ENCODE measurements around the gene HTT. TPM values are rescaled to one million over a fixed set of nuclear protein-coding genes. Genes with fewer than 3 reads are reported as not detected.

The HTT gene
- polyA plus RNA-seq, 2 of the 4 experiments (the other 2 are of a cell fraction) = 14.5 to 16.9 TPM

DNA sequence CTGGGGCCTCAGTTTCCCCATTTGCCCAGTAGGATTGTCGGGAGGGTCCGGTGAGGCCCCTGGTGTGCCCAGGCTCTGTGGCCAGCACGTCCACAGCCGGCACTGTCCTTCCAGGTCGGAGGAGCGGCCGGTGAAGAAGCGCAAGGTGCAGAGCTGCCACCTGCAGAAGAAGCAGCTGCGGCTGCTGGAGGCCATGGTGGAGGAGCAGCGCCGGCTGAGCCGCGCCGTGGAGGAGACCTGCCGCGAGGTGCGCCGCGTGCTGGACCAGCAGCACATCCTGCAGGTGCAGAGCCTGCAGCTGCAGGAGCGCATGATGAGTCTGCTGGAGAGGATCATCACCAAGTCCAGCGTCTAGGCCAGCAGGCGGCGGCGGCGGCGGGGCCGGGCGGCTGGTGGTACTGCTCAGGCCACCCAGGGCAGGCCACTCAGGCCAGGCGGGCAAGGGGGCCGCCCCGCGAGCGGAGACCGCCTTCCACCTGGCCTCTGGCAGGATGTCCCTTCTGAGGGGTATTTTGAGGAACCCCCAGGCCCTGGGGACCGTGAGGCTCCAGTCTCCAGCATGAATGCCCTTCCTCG lies 181.2 kb downstream of the HTT start (continued):
- TF ChIP-seq BCL3 (IDR thresholded peaks at IDR 0.05) = no peak
- no peak for TF ChIP-seq MYC (IDR thresholded peaks at IDR 0.05; ENCODE audit: borderline replicate concordance, low read length)

DNA sequence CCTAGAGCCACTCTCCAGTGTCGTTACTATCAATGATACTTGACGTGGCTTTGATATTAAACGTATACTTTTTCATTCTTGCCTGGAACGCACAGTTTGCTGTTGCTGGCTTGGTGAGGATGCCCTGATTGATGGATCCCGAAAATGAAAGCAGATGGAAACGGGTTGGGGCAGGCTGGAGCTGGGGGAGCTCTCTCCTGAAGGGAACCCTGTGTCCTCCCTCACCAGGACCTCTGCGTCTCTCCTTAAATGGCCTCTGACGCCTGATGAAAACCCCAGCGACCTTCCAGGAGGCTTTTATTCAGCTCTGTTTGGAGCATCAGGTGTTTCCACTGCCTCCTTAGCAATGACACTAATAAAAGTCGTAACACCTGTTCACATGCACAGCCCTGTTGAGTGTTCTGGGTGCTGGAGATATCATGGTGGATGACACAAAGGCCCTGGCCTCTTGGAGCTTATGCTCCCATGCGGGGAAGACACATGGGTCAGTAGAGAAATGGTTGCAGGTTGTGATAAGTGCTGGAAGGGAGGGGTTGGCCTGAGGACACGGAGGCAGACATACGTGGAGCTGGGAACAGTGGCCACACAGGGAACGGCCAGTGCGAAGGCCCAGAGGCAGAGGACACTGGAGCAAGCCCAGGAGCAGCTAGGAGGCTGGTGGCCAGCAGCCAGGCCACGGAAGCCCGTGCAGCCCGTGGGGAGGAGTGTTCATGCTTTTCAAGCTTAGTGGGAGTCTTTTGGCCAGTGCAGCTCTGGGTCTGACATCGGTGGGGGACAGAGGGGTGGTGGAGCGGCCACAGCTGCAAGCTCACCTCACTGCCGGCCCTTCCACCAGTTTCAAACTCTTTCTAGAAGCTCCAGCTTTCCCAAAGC lies 182.0 kb downstream of the HTT start:
- FAIRE-seq (no peak), ATAC-seq (no peak), DNase-seq (ENCODE audit: low read depth in 1 of 2, low spot score in 1 of 2) (no peak)
- Histone ChIP-seq H3K4me1 (no peaks in the 10 kb centered on the region), H3K27ac (no peak overlapping the region), H3K4me2 (no peak overlapping the region), H3K4me3 (no peak overlapping the region), H3K9me3 (no peaks in the 10 kb centered on the region)
- WGBS (ENCODE audit: missing lambda C conversion rate) = 85% methylated on average over 17 of the region's 21 CpGs
- POLR2A ChIA-PET = no interaction called here
- CTCF ChIA-PET = interaction anchor here (1.8 kb wide), 1 partner anchor 14 kb away, joined by 5 read pairs; no protein-coding TSS in a partner anchor
- TF ChIP-seq RARB (CRISPR knock-in tag; IDR thresholded peaks at IDR 0.05) = no peak
- no peak for TF ChIP-seq TFCP2L1 (CRISPR knock-in tag; IDR thresholded peaks at IDR 0.05)
- TF ChIP-seq MAZ (IDR thresholded peaks at IDR 0.05; ENCODE audit: borderline replicate concordance, low read depth, low read length) = no peak
- TF ChIP-seq RFX5 (IDR thresholded peaks at IDR 0.05) = no peak
- no peak for TF ChIP-seq ESRRA (IDR thresholded peaks at IDR 0.05; ENCODE audit: borderline replicate concordance, low read length)

- 86% methylated on average over 9 of the region's 9 CpGs for WGBS (ENCODE audit: missing lambda C conversion rate)
- Histone ChIP-seq H3K4me1 (no peaks in the 10 kb centered on the region), H3K4me3 (no peak overlapping the region), H3K4me2 (no peak overlapping the region), H3K9me3 (no peaks in the 10 kb centered on the region), H3K27ac (no peak overlapping the region)
- no peak for FAIRE-seq
- POLR2A ChIA-PET = no interaction called here
- CTCF ChIA-PET = interaction anchor here (1.8 kb wide), 1 partner anchor 13 kb away, joined by 5 read pairs; no protein-coding TSS in a partner anchor
- no peak for ATAC-seq
- DNase-seq (ENCODE audit: low read depth in 1 of 2, low spot score in 1 of 2) = no peak
- TF ChIP-seq HES2 (IDR thresholded peaks at IDR 0.05) (no peak), HDAC2 (IDR thresholded peaks at IDR 0.05) (no peak), HOXB13 (CRISPR knock-in tag; IDR thresholded peaks at IDR 0.05; ENCODE audit: low read depth) (no peak), E2F6 (IDR thresholded peaks at IDR 0.05; ENCODE audit: borderline replicate concordance, low read depth) (no peak), SMC3 (IDR thresholded peaks at IDR 0.05) (no peak), ATOH8 (CRISPR knock-in tag; IDR thresholded peaks at IDR 0.05; ENCODE audit: low read depth) (no peak), RAD21 (conservative IDR thresholded peaks at IDR 0.05 in 1 of 2, IDR thresholded peaks at IDR 0.05 in 1 of 2) (no peak), ZFP36 (IDR thresholded peaks at IDR 0.05; ENCODE audit: borderline replicate concordance, partially characterized antibody) (no peak), KDM5A (IDR thresholded peaks at IDR 0.05) (no peak), GATA3 (IDR thresholded peaks at IDR 0.05; ENCODE audit: borderline replicate concordance) (no peak), BHLHE40 (IDR thresholded peaks at IDR 0.05; ENCODE audit: low read depth, low read length) (no peak), POLR2AphosphoS2 (conservative IDR thresholded peaks at IDR 0.05; ENCODE audit: low read length) (no peak), POLR2A (IDR thresholded peaks at IDR 0.05; ENCODE audit: low read length) (no peak), NFE2L2 (conservative IDR thresholded peaks at IDR 0.05; ENCODE audit: low read length) (no peak), NR3C1 (IDR thresholded peaks at IDR 0.05) (no peak), CBX8 (IDR thresholded peaks at IDR 0.05) (no peak)
- TF ChIP-seq, protein P1, sequence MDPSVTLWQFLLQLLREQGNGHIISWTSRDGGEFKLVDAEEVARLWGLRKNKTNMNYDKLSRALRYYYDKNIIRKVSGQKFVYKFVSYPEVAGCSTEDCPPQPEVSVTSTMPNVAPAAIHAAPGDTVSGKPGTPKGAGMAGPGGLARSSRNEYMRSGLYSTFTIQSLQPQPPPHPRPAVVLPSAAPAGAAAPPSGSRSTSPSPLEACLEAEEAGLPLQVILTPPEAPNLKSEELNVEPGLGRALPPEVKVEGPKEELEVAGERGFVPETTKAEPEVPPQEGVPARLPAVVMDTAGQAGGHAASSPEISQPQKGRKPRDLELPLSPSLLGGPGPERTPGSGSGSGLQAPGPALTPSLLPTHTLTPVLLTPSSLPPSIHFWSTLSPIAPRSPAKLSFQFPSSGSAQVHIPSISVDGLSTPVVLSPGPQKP (IDR thresholded peaks at IDR 0.05; ENCODE audit: low read depth, low read length) = no peak
- TF ChIP-seq, protein P2, sequence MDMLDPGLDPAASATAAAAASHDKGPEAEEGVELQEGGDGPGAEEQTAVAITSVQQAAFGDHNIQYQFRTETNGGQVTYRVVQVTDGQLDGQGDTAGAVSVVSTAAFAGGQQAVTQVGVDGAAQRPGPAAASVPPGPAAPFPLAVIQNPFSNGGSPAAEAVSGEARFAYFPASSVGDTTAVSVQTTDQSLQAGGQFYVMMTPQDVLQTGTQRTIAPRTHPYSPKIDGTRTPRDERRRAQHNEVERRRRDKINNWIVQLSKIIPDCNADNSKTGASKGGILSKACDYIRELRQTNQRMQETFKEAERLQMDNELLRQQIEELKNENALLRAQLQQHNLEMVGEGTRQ (IDR thresholded peaks at IDR 0.05) = no peak
- TF ChIP-seq, protein P3, sequence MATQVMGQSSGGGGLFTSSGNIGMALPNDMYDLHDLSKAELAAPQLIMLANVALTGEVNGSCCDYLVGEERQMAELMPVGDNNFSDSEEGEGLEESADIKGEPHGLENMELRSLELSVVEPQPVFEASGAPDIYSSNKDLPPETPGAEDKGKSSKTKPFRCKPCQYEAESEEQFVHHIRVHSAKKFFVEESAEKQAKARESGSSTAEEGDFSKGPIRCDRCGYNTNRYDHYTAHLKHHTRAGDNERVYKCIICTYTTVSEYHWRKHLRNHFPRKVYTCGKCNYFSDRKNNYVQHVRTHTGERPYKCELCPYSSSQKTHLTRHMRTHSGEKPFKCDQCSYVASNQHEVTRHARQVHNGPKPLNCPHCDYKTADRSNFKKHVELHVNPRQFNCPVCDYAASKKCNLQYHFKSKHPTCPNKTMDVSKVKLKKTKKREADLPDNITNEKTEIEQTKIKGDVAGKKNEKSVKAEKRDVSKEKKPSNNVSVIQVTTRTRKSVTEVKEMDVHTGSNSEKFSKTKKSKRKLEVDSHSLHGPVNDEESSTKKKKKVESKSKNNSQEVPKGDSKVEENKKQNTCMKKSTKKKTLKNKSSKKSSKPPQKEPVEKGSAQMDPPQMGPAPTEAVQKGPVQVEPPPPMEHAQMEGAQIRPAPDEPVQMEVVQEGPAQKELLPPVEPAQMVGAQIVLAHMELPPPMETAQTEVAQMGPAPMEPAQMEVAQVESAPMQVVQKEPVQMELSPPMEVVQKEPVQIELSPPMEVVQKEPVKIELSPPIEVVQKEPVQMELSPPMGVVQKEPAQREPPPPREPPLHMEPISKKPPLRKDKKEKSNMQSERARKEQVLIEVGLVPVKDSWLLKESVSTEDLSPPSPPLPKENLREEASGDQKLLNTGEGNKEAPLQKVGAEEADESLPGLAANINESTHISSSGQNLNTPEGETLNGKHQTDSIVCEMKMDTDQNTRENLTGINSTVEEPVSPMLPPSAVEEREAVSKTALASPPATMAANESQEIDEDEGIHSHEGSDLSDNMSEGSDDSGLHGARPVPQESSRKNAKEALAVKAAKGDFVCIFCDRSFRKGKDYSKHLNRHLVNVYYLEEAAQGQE (IDR thresholded peaks at IDR 0.05) = no peak
Measured at GRCh38 chr4:3257103-3257555, 182.6 kb downstream of the HTT start.
